Cardiac muscle cell (in vitro differentiated cells and primary cell): Measurements from ENCODE around the gene MAP4. TPM values are rescaled to one million over a fixed set of nuclear protein-coding genes. Genes with fewer than 3 reads are reported as not detected.

Experiments used
- DNase-seq, 2 donors: peaks; one replicate each; pipeline versions ENCODE4 v3.0.0 to v3.0.0-alpha.2; 2010 to 2017; ENCODE audit warnings: low read depth in 1 of 2, low spot score in 1 of 2
- H3K27ac ChIP-seq: fragments of 200-600 bp; sonication (generic); 2 replicates; pipeline ENCODE4 v1.5.1; 2016
- H3K27me3 ChIP-seq: fragments of 200-600 bp; sonication (generic); 2 replicates; pipeline ENCODE4 v1.6.0; 2016; ENCODE audit warnings: control low read depth
- H3K36me3 ChIP-seq: fragments of 200-600 bp; sonication (generic); 2 replicates; pipeline ENCODE4 v1.5.1; 2016; ENCODE audit warnings: control low read depth
- H3K4me1 ChIP-seq: fragments of 200-600 bp; sonication (generic); 2 replicates; pipeline ENCODE4 v1.8.1; 2017; ENCODE audit warnings: low read depth, mild to moderate bottlenecking, mixed run types
- H3K4me3 ChIP-seq: fragments of 200-600 bp; sonication (generic); 2 replicates; pipeline ENCODE4 v1.5.1; 2016; ENCODE audit warnings: mild to moderate bottlenecking
- H3K9me3 ChIP-seq: fragments of 200-600 bp; sonication (generic); 2 replicates; pipeline ENCODE4 v1.5.1; 2017; ENCODE audit warnings: low read depth, mild to moderate bottlenecking, control low read depth
- polyA plus RNA-seq: library from polyadenylated mRNA; unstranded; fragments of >200 nt; fragmentation: Nextera tagmentation; extraction: Ambion mirVana; gene quantifications from 2 replicates; pipeline ENCODE4 v1.2.1, GENCODE V29; 2016
- total RNA-seq: library from RNA; depleted of rRNA; stranded (reverse); fragments of >200 nt; gene quantifications from 2 replicates; pipeline ENCODE4 v1.2.3, GENCODE V29; 2016
- TF ChIP-seq, protein P1 (sequence below): IDR thresholded peaks from 2 replicates; pipeline ENCODE4 v1.5.1; 2012; ENCODE audit warnings: low read depth, mild to moderate bottlenecking, low read length

The MAP4 gene
- total and polyA plus RNA-seq, 2 experiments from 2014 or later, result 136 to 138 TPM

DNA sequence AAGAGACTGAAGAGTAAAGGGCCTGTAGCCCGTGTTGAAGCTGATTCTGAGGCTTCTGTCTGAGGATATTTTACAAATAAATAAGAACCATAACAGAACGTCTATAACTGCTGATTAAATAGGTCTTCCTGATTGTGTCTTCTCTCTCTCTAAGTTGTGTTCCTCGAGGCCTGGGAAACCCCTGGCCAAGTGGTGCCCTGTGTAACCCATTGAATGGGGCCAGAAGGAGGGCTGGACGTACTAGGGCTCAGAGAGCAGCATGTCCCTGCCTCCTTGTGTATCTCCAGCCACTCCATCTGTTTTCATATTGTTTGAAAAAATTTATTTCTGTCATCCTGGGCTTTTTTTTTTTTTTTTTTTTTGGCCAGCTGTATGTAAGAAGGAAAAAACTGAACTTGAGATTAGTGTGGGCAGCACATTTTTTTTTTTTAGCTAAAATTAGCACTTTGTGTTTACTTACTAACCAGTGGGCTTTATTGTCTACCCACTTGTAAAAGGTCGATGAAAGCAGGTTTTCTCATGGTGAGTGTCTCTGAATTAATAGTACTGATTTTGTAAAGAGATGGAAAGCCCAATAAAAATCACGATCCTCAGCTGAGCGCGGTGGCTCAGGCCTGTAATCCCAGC lies 202.6 kb downstream of the MAP4 start:
- DNase-seq, result no peak
- peaks cover 30% of the 10 kb centered on the region for H3K36me3 ChIP-seq

DNA sequence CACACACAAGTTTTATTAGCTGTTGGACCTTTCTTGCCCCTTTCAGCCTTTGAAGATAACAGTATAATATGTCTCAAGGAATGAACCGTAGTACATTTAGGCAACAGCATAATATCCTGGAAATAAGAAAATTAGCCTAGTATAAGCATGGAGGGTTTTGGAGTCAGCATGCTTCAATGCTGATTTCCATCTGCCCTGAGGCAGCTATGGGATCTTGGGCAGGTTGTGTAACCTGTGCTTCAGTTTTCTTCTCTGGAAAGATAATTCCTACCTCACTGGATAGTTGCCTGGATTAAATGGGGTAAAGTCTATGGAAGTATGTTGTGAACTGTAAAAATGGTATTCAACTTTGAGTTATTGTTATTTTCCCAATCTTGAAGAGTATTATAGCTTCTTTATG lies 211.6 kb downstream of the MAP4 start:
- no peak for DNase-seq
- Histone ChIP-seq H3K27ac (peak overlapping the region; percentile 96), H3K36me3 (peaks cover 13% of the 10 kb centered on the region), H3K4me3 (no peak overlapping the region), H3K27me3 (no peaks in the 10 kb centered on the region), H3K9me3 (no peaks in the 10 kb centered on the region), H3K4me1 (peaks cover 4% of the 10 kb centered on the region)
- TF ChIP-seq, protein P1, sequence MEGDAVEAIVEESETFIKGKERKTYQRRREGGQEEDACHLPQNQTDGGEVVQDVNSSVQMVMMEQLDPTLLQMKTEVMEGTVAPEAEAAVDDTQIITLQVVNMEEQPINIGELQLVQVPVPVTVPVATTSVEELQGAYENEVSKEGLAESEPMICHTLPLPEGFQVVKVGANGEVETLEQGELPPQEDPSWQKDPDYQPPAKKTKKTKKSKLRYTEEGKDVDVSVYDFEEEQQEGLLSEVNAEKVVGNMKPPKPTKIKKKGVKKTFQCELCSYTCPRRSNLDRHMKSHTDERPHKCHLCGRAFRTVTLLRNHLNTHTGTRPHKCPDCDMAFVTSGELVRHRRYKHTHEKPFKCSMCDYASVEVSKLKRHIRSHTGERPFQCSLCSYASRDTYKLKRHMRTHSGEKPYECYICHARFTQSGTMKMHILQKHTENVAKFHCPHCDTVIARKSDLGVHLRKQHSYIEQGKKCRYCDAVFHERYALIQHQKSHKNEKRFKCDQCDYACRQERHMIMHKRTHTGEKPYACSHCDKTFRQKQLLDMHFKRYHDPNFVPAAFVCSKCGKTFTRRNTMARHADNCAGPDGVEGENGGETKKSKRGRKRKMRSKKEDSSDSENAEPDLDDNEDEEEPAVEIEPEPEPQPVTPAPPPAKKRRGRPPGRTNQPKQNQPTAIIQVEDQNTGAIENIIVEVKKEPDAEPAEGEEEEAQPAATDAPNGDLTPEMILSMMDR, result no peak

More for the DNA sequence above, 202.6 kb downstream of the MAP4 start:
- TF ChIP-seq, protein P1, result no peak
- H3K27ac ChIP-seq, result no peak overlapping the region
- no peaks in the 10 kb centered on the region for H3K4me1 ChIP-seq
- no peak overlapping the region for H3K4me3 ChIP-seq
- H3K27me3 ChIP-seq, result no peaks in the 10 kb centered on the region
- H3K9me3 ChIP-seq, result no peaks in the 10 kb centered on the region

DNA sequence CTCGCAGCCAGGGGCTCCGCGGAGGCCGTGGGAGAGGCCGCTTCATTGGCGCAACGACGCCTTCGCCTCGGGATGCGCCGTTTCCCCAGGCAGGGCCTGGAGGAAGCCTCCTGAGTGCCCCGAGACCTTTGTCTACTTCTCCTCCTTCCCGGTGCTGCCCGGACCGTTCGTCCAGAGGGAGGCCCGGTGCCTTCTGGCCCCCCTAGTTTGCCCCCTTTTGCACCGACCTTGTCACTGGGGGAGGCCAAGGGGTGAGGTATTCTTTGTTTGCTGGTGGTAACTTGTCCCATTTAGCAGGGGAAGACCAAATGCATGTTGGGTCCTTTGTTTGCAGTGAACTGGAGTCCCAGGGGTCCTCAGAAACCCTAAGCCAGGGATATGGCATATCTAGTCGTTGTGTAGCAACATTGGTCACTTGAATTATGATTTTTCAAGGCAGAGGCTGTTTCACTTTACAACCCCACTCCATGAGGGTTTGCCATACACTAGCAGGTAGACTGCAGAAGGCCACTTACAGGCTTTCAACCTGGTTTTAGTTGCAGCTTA lies 212.7 kb downstream of the MAP4 start:
- DNase-seq, result no peak
- H3K4me3 ChIP-seq, result peak overlapping the region; percentile 74
- no peaks in the 10 kb centered on the region for H3K27me3 ChIP-seq
- TF ChIP-seq, protein P1, result no peak
- H3K27ac ChIP-seq, result peak overlapping the region; percentile 96
- no peaks in the 10 kb centered on the region for H3K9me3 ChIP-seq
- H3K36me3 ChIP-seq, result peaks cover 10% of the 10 kb centered on the region
- H3K4me1 ChIP-seq, result peaks cover 4% of the 10 kb centered on the region

DNA sequence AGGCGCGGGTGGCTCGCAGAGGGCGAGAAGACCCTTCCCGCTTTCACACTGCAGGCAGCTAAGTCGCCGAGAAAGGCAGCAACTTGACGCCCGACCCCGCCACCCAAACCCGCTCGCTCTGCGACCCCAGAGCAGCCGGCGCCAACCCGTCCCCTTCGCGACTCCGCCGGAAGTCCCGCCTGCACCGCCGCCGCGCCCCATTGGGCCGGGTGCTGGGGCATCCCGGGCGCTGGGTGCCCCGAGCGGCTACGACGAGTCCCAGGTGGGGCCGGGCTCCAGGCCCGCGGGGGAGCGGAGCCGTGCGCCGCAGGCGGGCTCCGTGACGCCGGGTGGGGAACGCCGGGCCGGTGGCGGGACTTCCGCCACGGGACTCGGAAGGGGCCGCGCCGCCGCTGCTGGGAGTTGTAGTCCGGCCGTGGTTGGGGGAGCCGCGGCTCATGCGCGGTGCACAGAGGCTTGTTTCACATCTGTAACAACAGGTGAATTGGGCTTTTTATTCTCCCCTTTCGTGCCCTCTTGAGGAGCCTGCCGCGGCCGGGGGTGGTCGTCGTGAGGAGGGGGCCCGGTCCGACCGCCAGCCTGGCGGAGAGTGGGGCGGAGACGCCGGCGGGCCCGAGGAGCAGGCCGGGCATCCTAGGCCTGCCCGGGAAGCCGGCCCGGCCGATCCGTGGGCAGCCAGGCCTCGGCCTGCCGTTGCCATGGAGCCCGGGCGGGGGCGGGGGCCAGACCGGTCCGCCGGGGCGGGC lies 213.3 kb downstream of the MAP4 start, which contains the start of gene DHX30:
TSS of gene DHX30 (plus strand) at position 405 of the 746 bp plus-strand sequence. CDS start 7,546 bp downstream, outside the sequence.
- peak within 1 kb of the TSS; percentile 96 for H3K27ac ChIP-seq
- H3K9me3 ChIP-seq, result no peaks in the 10 kb centered on the region
- no peaks in the 10 kb centered on the region for H3K27me3 ChIP-seq
- peaks cover 10% of the 10 kb centered on the region for H3K36me3 ChIP-seq
- H3K4me3 ChIP-seq, result peak within 1 kb of the TSS; percentile 74
- peaks cover 4% of the 10 kb centered on the region for H3K4me1 ChIP-seq
- DNase-seq, result peak; percentile 92
- TF ChIP-seq, protein P1, result no peak

Other genes with a start within 250 kb of the MAP4 start
- gene SMARCC1, start 234.5 kb downstream of the MAP4 start, total RNA-seq, result 54.3 and 109 TPM in 2 replicates
- 86.9 TPM in 2 replicates for gene SMARCC1, start 234.5 kb downstream of the MAP4 start, polyA plus RNA-seq
- 118 and 120 TPM in 2 replicates for gene DHX30, start 213.3 kb downstream of the MAP4 start, total RNA-seq
- gene DHX30, start 213.3 kb downstream of the MAP4 start, polyA plus RNA-seq, result 86.4 and 94.4 TPM in 2 replicates
- gene CDC25A, start 172.0 kb upstream of the MAP4 start, total RNA-seq, result 12.6 and 22.0 TPM in 2 replicates
- gene CDC25A, start 172.0 kb upstream of the MAP4 start, polyA plus RNA-seq, result 10.0 and 12.8 TPM in 2 replicates
- not detected in 2 replicates for gene CAMP, start 207.1 kb upstream of the MAP4 start, total RNA-seq
- gene CAMP, start 207.1 kb upstream of the MAP4 start, polyA plus RNA-seq, result not detected in 2 replicates
- 9.1 and 19.4 TPM in 2 replicates for gene ZNF589, start 224.7 kb upstream of the MAP4 start, total RNA-seq
- 15.0 and 15.3 TPM in 2 replicates for gene ZNF589, start 224.7 kb upstream of the MAP4 start, polyA plus RNA-seq